ENCODE measurements around the gene BARX1.

The BARX1 gene

GRCh38 chr9:93948441-93949072 lies 6.6 kb downstream of the BARX1 start:
- in situ Hi-C loops (cut with HindIII; ENCODE audit: low sequenced_read_pairs): no loop called here
- TF ChIP-seq, protein P1, sequence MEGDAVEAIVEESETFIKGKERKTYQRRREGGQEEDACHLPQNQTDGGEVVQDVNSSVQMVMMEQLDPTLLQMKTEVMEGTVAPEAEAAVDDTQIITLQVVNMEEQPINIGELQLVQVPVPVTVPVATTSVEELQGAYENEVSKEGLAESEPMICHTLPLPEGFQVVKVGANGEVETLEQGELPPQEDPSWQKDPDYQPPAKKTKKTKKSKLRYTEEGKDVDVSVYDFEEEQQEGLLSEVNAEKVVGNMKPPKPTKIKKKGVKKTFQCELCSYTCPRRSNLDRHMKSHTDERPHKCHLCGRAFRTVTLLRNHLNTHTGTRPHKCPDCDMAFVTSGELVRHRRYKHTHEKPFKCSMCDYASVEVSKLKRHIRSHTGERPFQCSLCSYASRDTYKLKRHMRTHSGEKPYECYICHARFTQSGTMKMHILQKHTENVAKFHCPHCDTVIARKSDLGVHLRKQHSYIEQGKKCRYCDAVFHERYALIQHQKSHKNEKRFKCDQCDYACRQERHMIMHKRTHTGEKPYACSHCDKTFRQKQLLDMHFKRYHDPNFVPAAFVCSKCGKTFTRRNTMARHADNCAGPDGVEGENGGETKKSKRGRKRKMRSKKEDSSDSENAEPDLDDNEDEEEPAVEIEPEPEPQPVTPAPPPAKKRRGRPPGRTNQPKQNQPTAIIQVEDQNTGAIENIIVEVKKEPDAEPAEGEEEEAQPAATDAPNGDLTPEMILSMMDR (IDR thresholded peaks at IDR 0.05; ENCODE audit: low read depth, low read length): no peak
- DNase-seq (ENCODE audit: low read depth, low spot score): no peak
- no peak overlapping the region for H3K4me3 ChIP-seq (ENCODE audit: low read depth, low read length)

GRCh38 chr9:93947409-93948070 lies 7.6 kb downstream of the BARX1 start:
- in situ Hi-C loops (cut with HindIII; ENCODE audit: low sequenced_read_pairs): no loop called here
- DNase-seq (ENCODE audit: low read depth, low spot score): no peak
- TF ChIP-seq, protein P1 (IDR thresholded peaks at IDR 0.05; ENCODE audit: low read depth, low read length): no peak
- no peak overlapping the region for H3K4me3 ChIP-seq (ENCODE audit: low read depth, low read length)

- TF ChIP-seq, protein P1 (IDR thresholded peaks at IDR 0.05; ENCODE audit: low read depth, low read length): no peak
- in situ Hi-C loops (cut with HindIII; ENCODE audit: low sequenced_read_pairs): no loop called here
- DNase-seq (ENCODE audit: low read depth, low spot score): no peak
- no peak overlapping the region for H3K4me3 ChIP-seq (ENCODE audit: low read depth, low read length)
These were observed 8.8 kb downstream of the BARX1 start for GRCh38 chr9:93946338-93946712.

DNA sequence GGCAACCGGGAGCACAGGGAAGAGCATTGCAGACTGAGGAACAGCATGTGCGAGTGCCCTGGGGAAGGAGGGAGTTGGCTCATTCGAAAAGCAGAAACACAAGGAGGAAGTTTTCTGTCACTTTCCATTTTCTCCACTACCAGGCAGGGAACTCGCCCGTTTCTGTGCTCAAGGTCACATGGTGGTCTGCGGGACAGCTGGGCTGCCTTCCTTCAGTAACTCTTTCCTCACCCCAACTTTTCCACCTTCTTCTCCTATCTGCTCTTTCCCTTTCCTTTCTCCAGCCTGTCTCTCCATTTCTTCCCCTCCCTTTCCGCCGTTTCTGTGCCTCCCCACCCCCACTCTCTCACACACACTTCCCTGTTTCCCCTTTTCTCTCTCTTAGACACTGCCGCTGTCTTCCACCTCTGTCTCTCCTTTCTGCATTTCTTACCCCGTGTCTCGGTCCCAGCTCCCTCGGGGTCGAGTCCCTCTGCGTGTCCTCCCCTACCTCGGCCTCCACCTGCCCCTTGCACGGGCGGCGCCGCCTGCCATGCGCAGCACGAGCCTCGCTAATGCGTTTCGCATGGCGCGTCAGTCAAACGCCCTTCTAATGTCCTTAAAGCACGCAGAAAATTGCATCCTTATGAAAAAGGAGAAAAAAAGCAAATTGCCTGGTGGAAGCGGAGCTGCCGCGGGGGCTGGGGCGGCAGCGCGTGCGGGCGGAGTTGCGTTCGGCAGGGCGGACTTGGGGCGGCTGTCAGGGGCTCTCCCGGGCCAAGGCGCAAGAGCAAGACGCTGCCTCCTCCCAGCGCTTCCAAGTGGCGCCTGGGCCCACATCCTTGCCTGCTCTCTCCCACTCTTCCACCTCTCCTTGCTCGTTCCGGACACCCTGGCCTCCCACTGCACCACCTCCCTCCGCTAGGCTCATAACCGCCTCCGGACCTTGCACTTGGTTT lies 9.5 kb downstream of the BARX1 start:
- TF ChIP-seq, protein P1 (IDR thresholded peaks at IDR 0.05; ENCODE audit: low read depth, low read length): no peak
- no peak for DNase-seq (ENCODE audit: low read depth, low spot score)
- in situ Hi-C loops (cut with HindIII; ENCODE audit: low sequenced_read_pairs): no loop called here

DNA sequence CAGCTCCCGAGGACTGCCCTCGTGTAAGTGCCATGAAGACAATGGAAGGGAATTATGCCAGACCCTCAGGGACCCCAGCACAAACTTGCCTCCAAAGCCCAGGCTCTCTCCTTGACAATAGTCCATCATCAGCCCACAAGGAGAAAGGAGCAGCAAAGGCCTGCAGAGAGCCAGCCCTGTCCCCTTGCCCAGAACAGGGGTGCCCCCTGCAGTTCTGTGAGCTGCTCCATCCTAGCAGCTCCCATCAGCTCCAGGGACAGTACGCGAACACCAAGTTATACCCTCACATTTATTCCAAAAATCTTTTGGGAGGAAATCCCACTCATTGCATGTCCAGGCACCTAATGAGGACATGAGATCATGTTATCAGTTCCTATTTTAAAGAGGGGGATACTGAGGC lies 11.1 kb downstream of the BARX1 start:
- H3K4me3 ChIP-seq (ENCODE audit: low read depth, low read length): no peak overlapping the region
- TF ChIP-seq, protein P1 (IDR thresholded peaks at IDR 0.05; ENCODE audit: low read depth, low read length): no peak
- no peak for DNase-seq (ENCODE audit: low read depth, low spot score)
- in situ Hi-C loops (cut with HindIII; ENCODE audit: low sequenced_read_pairs): no loop called here

More for the DNA sequence above, 9.5 kb downstream of the BARX1 start:
- H3K4me3 ChIP-seq (ENCODE audit: low read depth, low read length): no peak overlapping the region

GRCh38 chr9:93942161-93942560 lies 13.0 kb downstream of the BARX1 start:
- no peak for DNase-seq (ENCODE audit: low read depth, low spot score)
- in situ Hi-C loops (cut with HindIII; ENCODE audit: low sequenced_read_pairs): no loop called here
- TF ChIP-seq, protein P1 (IDR thresholded peaks at IDR 0.05; ENCODE audit: low read depth, low read length): no peak

More at GRCh38 chr9:93942161-93942560, 13.0 kb downstream of the BARX1 start:
- H3K4me3 ChIP-seq (ENCODE audit: low read depth, low read length): no peak overlapping the region
